ENCODE results near the gene PSMD9.
"Not testable (repeated sequence)": the region's sequence is repeated elsewhere in the genome, so short reads cannot be mapped to it uniquely, and the experiment has no call there.

GRCh38 chr12:121929545-121929944 is 41.0 kb downstream of the PSMD9 start:
- TF ChIP-seq, protein P1, sequence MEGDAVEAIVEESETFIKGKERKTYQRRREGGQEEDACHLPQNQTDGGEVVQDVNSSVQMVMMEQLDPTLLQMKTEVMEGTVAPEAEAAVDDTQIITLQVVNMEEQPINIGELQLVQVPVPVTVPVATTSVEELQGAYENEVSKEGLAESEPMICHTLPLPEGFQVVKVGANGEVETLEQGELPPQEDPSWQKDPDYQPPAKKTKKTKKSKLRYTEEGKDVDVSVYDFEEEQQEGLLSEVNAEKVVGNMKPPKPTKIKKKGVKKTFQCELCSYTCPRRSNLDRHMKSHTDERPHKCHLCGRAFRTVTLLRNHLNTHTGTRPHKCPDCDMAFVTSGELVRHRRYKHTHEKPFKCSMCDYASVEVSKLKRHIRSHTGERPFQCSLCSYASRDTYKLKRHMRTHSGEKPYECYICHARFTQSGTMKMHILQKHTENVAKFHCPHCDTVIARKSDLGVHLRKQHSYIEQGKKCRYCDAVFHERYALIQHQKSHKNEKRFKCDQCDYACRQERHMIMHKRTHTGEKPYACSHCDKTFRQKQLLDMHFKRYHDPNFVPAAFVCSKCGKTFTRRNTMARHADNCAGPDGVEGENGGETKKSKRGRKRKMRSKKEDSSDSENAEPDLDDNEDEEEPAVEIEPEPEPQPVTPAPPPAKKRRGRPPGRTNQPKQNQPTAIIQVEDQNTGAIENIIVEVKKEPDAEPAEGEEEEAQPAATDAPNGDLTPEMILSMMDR (IDR thresholded peaks at IDR 0.05; ENCODE audit: poor library complexity, severe bottlenecking) = not testable (repeated sequence)
- TF ChIP-seq, protein P2, sequence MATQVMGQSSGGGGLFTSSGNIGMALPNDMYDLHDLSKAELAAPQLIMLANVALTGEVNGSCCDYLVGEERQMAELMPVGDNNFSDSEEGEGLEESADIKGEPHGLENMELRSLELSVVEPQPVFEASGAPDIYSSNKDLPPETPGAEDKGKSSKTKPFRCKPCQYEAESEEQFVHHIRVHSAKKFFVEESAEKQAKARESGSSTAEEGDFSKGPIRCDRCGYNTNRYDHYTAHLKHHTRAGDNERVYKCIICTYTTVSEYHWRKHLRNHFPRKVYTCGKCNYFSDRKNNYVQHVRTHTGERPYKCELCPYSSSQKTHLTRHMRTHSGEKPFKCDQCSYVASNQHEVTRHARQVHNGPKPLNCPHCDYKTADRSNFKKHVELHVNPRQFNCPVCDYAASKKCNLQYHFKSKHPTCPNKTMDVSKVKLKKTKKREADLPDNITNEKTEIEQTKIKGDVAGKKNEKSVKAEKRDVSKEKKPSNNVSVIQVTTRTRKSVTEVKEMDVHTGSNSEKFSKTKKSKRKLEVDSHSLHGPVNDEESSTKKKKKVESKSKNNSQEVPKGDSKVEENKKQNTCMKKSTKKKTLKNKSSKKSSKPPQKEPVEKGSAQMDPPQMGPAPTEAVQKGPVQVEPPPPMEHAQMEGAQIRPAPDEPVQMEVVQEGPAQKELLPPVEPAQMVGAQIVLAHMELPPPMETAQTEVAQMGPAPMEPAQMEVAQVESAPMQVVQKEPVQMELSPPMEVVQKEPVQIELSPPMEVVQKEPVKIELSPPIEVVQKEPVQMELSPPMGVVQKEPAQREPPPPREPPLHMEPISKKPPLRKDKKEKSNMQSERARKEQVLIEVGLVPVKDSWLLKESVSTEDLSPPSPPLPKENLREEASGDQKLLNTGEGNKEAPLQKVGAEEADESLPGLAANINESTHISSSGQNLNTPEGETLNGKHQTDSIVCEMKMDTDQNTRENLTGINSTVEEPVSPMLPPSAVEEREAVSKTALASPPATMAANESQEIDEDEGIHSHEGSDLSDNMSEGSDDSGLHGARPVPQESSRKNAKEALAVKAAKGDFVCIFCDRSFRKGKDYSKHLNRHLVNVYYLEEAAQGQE (IDR thresholded peaks at IDR 0.05; ENCODE audit: borderline replicate concordance) = not testable (repeated sequence)
- not testable (repeated sequence) for TF ChIP-seq EZH2 (IDR thresholded peaks at IDR 0.05; ENCODE audit: borderline replicate concordance, insufficient read depth, low read length, poor library complexity, severe bottlenecking); SMC3 (conservative IDR thresholded peaks at IDR 0.05; ENCODE audit: poor library complexity); POLR2AphosphoS5 (IDR thresholded peaks at IDR 0.05); TAF1 (IDR thresholded peaks at IDR 0.05; ENCODE audit: low read depth); RAD21 (conservative IDR thresholded peaks at IDR 0.05); EP300 (conservative IDR thresholded peaks at IDR 0.05; ENCODE audit: poor library complexity, severe bottlenecking)
